Skeletal muscle cell (primary cell): ENCODE data around the gene DDX41.
"Not testable (repeated sequence)": the region's sequence is repeated elsewhere in the genome, so short reads cannot be mapped to it uniquely, and the experiment has no call there.

ENCODE experiments used
- DNase-seq: peaks from one replicate; pipeline ENCODE4 v3.0.0-alpha.2; 2010; ENCODE audit warnings: low read depth
- H3K4me3 ChIP-seq: 2 replicates; pipeline ENCODE4 v1.5.1; 2011; ENCODE audit warnings: low read depth, mild to moderate bottlenecking, control low read depth, low read length, moderate library complexity

DDX41 gene

DNA sequence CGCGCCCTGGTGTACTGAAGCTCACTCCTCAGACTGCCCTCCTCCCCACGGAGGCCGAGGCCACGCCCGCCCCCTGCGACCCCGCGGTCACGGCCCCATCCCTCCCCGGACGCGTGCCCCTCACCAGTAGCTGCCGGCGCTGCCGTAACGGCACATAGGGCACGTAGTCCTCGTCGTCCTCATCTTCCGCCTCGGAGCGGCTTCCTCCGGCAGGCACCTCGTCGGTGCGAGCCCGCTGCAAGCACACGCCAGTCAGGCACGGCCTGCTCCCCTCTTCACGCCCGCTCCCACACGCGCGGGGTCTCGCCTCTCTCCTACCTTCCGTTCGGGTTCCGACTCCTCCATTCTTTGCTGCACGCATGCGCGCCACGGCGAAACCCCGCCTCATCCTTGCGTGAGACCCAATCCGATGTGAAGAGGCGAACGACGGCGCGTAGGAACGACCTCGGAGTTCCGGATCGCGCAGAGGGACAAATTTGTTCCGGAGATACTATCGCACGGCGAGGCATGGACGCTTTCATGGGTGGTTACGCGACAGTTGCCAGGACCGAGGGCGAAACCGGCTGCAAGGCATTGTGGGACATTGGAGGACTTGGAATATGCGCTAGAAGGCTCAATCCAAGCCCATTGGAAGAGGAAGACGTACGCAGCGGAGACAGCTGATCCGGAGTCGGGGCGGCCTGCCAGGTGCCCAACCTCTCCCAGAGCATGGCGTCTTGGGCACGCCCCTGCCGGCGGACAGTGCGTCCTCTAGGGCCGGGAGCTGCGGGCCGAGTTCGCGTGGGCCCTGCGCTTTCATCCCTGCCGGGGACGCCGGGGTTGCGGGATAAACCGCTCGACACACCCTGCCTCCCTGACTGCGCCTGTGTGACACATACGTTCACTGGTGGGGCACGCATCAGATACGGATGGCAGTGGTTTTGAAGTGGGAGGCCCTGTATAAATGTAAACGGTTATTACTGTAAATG is at the start of gene DDX41:
Gene DDX41 (minus strand): TSS at position 361 of the 968 bp plus-strand sequence. CDS start 16 bp downstream, at position 345.
- peak within 1 kb of the TSS; percentile 79 for H3K4me3 ChIP-seq
- DNase-seq, result peak; percentile 99

DNA sequence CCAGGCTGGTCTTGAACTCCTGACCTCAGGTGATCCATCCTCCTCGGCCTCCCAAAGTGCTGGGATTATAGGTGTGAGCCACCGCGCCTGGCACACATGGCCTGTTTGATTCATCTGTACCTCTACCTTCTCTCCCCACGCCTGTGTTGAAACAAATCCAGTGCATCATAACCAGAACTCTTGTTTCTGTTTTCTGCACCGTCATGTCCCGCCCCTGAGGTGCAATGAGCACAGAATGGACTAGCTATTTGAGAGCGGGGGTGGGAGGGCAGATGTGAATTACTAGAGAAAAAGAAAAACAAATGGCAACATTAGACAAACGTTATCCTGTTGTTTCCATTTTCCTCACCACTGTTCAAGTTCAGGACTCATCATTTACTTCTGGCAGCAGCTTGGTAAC is 48.3 kb upstream of the DDX41 start:
- no peak overlapping the region for H3K4me3 ChIP-seq
- DNase-seq, result no peak

DNA sequence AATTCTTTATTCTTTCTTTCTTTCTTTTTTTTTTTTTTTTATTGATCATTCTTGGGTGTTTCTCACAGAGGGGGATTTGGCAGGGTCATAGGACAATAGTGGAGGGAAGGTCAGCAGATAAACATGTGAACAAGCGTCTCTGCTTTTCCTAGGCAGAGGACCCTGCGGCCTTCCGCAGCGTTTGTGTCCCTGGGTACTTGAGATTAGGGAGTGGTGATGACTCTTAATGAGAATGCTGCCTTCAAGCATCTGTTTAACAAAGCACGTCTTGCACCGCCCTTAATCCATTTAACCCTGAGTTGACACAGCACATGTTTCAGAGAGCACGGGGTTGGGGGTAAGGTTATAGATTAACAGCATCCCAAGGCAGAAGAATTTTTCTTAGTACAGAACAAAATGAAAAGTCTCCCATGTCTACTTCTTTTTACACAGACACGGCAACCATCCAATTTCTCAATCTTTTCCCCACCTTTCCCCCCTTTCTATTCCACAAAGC is 42.7 kb upstream of the DDX41 start:
- DNase-seq, H3K4me3 ChIP-seq: not testable (repeated sequence)

DNA sequence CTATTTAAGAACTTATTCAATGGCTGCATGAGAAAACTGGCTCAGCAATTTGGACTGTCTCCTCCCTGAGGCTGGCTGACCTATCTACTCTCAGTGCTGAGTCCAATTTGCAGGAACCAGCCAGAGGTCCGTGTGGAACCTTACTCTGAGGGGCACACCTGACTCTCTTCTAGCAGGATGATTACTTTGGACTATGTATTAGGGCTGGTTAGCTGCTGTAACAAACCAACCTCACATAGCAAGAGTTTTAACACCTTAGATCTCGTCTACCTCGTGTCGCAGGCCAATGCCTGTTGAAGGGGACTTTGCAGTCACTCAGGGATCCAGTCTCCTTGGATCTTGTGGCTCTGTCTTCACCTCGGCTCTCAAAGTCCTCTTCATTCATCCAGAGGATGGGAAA is 41.0 kb upstream of the DDX41 start:
- DNase-seq, result no peak
- no peak overlapping the region for H3K4me3 ChIP-seq

DNA sequence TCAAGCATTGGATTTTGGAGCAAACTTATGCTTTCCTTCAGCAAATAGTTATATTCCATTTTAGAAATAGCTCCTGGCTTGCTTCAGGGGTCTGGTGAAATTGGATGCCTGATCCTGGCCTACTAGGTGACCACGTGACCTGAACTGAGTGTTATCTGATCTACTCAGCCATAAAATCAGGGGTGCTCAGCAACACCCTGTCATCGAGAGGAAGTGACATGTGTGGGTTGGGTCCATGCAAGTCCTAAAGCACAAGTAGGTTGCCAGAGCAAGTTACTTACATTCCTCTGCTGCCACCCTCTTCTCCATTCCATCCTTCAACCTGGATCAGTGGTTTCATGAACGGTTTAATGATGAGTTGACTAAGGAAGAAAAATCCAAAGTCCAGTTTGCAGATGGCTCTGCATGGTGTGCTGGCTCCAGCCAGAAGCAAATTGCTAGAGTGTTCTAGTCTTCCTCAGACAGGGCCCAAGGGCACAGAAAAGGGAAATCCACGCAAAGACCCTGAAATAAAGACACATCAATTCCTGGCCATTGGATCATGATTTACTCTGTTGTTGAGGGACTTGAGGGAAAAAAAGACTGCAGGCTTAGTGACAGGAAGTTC is 40.4 kb upstream of the DDX41 start:
- H3K4me3 ChIP-seq, result no peak overlapping the region
- no peak for DNase-seq

DNA sequence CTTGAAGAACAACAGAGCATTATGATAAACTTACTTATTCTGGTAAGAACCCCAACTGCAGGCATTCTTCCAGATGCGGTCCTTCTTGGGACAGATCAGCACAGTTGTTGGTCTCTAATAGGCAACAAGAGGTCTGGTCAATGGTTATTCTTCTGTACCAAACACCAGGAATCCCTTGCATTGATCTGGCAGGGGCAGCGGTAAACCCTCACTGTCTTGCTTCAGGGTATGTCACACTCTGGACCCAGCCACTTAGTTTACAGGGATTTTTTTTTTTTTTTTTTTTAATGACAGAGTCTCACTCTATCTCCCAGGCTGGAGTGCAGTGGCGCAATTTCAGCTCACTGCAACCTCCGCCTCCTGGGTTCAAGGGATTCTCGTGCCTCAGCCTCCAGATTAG is 38.9 kb upstream of the DDX41 start:
- DNase-seq, result no peak

DNA sequence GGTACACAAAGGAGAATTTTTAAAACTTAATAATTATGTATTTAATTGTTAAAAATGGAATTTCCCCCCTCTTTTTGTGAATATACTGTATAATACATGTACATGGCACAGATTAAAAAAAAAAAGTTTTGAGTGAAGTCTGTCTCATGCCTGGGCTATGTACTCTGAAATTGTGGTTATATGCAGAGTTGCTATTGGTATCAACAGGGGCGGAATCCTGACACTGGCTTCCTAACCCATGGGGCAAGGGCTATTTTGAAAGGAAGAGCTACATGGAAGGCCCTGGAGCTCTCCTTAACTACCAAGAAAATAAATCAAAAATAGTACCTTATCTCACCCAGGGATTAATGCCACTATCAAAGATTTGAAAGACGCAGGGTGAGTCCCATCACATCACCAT is 38.5 kb upstream of the DDX41 start:
- H3K4me3 ChIP-seq, result no peak overlapping the region
- DNase-seq, result no peak

More for the DNA sequence above, 38.9 kb upstream of the DDX41 start:
- H3K4me3 ChIP-seq, result no peak overlapping the region

DNA sequence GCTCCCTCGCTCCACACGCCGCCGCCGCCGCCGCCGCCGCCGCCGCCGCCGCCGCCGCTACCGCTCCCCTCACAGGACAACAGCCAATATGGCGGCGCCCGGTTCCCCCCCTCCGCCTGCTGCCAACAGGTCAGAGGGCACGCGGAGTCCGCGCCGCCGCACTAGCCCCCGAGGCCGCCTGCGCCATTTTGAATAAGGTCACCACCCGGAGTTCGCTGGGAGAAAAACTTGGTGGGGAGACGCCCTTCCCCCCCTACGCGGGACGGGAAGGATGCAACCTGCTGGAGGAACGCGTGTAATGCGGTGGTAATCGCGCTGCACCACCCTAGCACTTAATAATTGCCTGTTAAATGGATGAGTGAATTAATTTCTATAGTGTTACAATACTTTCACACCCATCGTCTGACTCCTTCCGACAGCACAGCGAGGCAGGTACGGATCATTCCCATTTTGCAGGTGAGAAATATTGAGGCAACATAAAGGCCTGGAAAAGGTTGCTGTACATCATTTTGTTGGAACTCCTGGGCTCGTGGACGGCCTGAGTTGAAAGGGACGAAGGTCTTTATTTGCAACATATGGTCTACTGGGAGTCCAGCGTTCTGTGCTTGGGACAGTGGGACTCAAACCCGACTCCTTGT is 37.8 kb upstream of the DDX41 start, which contains the start of gene FAM193B:
Gene FAM193B (minus strand): TSS at position 90 of the 638 bp plus-strand sequence. CDS start 105 bp downstream, outside the sequence.
- no peak for DNase-seq
- peak within 1 kb of the TSS; percentile 80 for H3K4me3 ChIP-seq

DNA sequence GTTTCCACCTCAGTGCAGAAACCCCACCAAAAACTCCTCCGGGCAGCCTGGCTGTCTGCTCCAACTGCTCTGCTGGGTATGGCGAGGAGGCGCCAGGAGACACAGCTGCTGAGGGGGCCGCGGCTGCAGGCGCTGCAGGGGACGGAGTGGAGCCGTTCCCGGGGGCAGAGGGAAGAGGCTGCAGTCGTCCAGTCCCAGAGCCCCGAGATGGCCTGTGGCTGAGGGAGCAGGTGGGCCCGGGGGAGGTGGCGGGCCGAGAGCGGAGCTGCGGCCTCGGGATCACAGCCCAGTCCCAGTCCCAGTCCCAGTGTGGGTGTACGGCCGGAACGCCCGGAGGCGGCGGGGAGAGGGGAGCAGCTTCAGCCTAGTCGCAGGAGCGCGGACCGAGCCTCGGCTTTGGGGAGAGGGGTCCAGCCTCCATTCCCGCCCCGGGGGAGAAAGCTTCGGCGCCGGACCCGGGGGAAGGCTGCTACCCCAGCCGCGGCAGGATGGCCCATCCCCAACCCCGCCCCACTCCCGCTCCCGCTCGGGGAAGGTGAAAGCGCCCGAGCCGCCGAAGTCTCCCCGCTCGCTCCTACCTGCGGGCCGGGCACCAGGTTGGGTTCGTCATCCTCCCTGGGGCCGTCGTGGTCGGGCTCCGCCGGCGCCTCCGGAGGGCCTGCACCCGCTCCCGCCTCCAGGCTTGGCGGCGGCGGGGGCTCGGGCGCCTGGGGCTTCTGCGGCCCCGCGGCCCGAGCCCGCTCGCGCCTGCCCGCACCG is 37.1 kb upstream of the DDX41 start:
- no peak for DNase-seq

DNA sequence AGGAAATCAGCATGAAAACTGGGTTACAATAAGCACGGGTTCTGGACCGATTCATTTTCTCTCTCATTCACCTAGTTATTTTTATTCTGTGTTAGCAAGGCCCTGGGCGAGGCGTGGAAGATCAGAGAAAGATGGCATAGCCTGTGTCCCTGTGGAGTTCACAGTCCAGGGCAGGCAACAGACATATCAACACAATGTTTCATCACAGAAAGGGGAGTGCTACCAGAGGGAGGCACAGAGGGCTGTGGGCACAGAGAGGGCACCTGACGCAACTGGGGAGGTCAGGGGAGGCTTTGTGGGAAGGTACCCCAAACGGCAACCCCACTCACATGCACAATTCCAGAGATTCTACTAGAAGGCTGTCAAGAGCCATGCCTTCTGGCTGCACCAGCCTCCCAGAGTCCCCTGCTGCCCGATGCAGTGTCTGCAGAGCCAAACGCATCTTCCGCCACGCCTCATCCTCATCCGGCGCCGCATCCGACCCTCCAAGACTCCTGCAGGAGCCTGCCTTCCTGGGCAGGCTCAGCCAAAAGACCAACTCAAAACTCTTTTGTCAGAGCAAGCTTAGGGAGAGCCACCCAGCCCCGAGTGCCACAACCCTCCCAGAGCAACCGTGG is 36.2 kb upstream of the DDX41 start:
- H3K4me3 ChIP-seq, result peak overlapping the region; percentile 80
- no peak for DNase-seq

More for the DNA sequence above, 37.1 kb upstream of the DDX41 start:
- H3K4me3 ChIP-seq, result peak overlapping the region; percentile 80

DNA sequence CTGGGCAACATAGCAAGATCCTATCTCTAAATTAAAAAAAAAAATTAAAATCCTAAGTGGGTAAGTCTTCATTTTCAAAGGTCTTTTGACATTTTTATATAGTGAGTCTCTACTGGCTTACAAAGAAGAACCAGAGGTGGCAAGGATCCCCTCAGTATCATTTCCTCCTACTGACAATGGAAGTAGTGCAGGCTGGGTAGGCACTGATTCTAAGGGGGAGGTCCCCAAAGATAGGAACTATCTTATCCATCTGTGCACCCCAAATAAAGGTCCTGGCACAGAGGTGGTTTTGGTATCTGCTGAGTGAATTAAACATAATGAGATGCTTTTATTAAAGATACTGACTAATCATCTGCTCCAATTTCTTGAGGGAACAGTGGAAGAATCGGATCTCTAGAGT is 33.4 kb upstream of the DDX41 start:
- DNase-seq, result no peak
- H3K4me3 ChIP-seq, result no peak overlapping the region

DNA sequence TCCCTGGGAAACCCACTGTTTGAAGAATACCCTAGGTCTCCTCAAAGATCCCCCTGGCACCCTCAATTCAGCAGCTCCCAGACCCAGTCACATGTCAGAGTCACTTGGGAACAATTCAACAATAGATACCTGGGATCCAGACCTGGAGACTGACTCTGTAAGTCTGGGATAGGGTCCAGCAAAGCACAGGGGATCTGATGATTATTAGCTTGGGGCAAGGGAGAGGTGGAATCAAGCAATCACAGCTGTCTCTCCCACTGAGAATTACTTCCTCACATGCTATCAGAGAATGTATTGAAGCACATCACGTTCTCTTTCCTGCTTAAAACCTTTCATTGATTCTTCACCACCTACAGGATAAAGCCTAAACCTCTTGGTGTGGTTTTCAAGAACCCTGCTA is 31.7 kb upstream of the DDX41 start:
- no peak for DNase-seq

DNA sequence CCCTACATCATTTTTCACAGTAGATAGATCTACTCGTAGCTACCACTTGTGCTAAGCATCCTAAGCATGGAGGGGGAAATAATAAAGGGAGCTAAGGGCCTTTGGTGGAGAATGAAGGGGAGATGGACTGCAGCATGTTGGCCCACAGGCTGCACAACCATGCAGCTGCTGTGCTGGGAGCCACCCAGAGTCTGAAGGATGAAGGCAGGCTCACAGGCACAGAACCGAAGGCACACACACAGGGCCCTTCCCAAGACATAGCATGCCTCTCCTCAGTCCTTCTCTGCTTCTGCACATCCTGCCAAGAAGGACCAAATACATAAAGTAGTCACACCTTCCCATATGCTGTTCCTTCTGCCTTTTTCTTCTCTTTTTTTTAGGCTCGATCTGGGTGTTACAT is 31.0 kb upstream of the DDX41 start:
- no peak overlapping the region for H3K4me3 ChIP-seq
- no peak for DNase-seq

More for the DNA sequence above, 31.7 kb upstream of the DDX41 start:
- no peak overlapping the region for H3K4me3 ChIP-seq

DNA sequence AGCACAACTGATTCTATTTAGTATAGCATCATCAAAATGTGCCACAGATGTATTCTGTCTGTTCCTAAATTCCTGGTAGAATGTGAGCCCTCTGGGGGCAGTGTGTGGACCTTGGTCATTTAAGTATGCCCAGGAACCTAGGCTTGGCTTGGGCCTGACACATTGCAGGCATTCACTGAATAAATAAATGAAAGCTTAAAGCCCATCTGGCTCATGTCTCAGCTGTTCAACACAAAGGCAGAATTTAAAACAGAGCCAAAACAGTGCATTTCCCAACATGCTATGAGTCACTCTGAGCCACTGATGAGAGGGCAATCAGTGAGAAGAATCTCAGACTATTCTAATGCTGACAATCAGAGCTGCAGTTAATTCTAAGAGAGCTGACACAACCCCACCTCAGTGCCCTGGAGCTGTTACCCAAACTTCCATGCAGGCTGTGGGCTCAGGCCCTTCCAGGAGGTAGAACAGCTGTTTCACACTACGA is 29.5 kb upstream of the DDX41 start:
- no peak overlapping the region for H3K4me3 ChIP-seq
- peak; percentile 96 for DNase-seq

DNA sequence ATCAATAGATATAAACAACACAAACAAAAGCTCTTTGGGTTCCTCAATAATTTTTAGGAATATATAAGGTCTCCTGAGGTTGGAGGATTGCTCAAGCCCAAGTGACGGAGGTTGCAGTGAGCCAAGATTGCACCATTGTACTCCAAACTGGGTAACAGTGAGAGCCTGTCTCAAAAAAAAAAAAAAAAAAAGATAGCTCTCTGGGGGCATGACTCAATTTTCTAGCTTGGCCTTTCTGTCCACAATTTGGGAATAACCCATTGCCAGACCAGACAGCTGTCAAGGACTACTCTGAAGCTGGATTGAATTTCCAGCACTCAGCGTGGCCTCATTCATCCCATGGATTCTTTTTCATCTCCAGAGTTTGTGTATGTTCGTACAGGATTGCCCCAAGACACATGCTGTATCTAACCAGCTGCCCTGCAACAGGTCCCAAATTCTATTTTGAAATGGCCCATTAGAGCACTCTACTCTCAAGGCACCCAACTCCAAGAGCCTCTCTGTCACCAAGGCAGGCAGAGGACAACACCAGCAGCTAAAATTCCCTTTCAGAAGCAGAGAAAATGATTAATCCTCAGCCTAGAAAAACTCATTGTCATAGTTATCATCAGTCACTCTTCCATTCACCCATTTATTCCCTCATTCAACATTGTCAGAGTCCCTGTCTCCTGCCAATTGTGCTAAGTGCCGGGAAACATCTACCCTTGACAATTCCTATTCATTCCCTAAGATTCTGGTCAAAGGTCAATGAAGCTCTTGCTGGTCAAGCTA is 28.9 kb upstream of the DDX41 start:
- no peak overlapping the region for H3K4me3 ChIP-seq
- DNase-seq, result peak; percentile 95

DNA sequence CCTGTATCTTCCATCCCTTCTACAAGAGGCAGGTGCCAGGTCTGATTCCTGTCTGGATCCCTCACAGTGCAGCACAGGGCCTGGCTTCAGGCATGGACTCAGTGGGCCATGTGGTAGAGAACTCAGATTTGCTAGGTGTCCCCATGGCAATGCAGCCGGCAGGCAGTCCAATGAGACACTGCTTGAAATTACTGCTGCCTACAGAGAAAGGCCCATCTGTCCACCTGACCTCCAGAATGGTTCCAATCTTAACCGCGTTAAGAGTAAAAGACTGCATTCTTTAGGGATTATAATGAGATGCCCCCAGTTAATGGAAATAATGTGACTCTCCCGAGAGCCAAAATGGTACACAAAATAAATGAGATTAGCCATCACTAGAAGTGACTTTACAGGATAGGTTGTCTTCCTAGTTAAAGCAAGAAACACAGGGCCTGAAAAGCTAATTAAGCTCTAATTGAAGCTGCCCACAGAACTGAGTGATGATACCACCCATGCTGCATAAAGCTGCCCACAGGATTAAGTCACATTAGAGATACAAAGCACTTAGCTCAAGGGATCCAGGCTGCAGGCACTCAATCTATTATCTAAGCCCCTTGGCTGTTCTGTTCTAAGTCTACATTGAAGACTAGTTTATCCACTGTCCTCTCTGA is 26.2 kb upstream of the DDX41 start:
- no peak for DNase-seq
- no peak overlapping the region for H3K4me3 ChIP-seq

DNA sequence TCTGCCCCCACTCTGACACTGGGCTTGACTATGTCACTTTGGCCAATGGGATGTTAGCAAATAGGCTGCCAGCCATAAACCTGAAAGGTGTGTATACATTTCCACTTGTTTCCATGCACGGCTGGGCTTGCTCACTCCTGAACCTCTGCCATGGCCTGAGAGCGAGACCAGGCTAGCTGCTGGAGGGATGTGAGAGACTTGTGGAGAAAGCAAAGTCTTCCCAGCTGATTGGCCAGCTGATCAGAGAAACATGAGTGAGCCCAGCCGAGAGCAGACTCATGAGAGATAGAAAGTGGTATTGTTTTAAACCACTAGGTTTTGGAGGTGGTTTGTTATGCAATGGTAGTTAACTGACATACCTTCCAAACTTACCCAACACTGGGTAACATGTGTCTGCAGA is 23.7 kb upstream of the DDX41 start:
- DNase-seq, result no peak

More for the DNA sequence above, 23.7 kb upstream of the DDX41 start:
- no peak overlapping the region for H3K4me3 ChIP-seq
